Urinary bladder (tissue), 4 donors: ENCODE results near the gene CDRT4. TPM values are rescaled to one million over a fixed set of nuclear protein-coding genes. Genes with fewer than 3 reads are reported as not detected.
"Not testable (repeated sequence)": the region's sequence is repeated elsewhere in the genome, so short reads cannot be mapped to it uniquely, and the experiment has no call there.

Experiments
- DNase-seq: peaks from one replicate; pipeline ENCODE4 v3.0.0-alpha.2; 2015; ENCODE audit errors: extremely low spot score
- H3K27ac ChIP-seq: one replicate; pipeline ENCODE4 v1.5.1; 2013; ENCODE audit warnings: low read depth, mild to moderate bottlenecking, moderate library complexity
- H3K36me3 ChIP-seq: one replicate; pipeline ENCODE4 v1.6.1; 2013; ENCODE audit warnings: mild to moderate bottlenecking, moderate library complexity; ENCODE audit not compliant: insufficient read depth
- H3K4me1 ChIP-seq: one replicate; pipeline ENCODE4 v1.6.1; 2013; ENCODE audit warnings: mild to moderate bottlenecking, moderate library complexity; ENCODE audit not compliant: insufficient read depth
- H3K4me3 ChIP-seq: one replicate; pipeline ENCODE4 v1.5.1; 2013; ENCODE audit warnings: low read depth, low read length
- WGBS: extraction: QIAGEN DNeasy Blood & Tissue Kit; methylation state at CpG from one replicate; pipeline ENCODE4 v1.1.7; 2013; 5-methylcytosine and 5-hydroxymethylcytosine counted together
- polyA plus RNA-seq: library from polyadenylated mRNA; stranded (reverse); fragments of 200-250 nt; gene quantifications from one replicate; pipeline ENCODE4 v1.2.3, GENCODE V29; 2013
- total RNA-seq: library from RNA; depleted of rRNA; stranded (reverse); fragments of >200 nt; gene quantifications from one replicate; pipeline ENCODE4 v1.2.3, GENCODE V29; 2014
- donor health status: healthy with polysubstance abuse.
- donor health status: healthy.

Gene CDRT4
- total RNA-seq = 14.4 TPM
- 1.9 TPM for polyA plus RNA-seq

DNA sequence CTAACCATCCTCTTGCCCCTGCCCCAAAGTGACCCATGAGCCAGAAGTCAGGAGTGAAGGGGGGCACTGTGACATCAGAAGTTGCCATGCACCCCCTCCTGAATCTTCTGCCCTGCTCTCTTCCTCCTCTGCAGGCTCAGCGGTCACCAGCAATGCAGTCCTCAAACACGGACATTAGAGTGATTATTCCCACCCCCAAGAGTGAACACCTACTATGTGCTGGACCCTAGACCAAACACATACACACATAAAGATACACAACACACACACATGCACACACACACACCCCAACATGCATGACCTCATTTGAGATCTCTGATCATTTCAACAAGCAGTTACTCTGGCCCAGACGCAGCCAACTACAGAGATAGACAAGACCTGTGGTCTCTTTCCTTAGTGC lies at the start of gene CDRT4:
Gene CDRT4, minus strand, starts transcription at position 30 of the 400 bp plus-strand sequence. CDS start 27,383 bp downstream, outside the sequence.
- H3K4me1 ChIP-seq = no peaks in the 10 kb centered on the region
- WGBS = 89% methylated on average over 3 of the region's 3 CpGs
- H3K27ac ChIP-seq = no peak within 1 kb of the TSS
- DNase-seq = no peak
- no peak within 1 kb of the TSS for H3K4me3 ChIP-seq
- H3K36me3 ChIP-seq = no peaks in the 10 kb centered on the region

DNA sequence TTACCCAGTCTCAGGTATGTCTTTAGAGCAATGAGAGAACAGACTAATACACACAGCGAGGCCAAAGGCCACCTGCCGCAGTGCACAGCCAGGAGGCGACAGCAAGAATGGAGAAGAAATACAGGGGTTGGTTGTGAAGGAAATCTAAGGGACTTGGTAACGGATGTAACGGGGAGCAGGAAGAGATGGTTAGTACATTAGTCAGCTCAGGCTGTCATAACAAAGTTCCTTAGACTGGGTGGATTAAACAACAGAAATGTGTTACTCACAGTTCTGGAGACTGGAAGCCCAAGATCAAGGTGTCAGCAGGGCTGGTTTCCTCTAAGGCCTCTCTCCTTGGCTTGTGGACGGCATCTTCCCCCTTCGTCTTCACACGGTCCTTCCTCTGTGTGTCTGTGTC lies 48.7 kb upstream of the CDRT4 start:
- H3K36me3 ChIP-seq = no peaks in the 10 kb centered on the region
- H3K27ac ChIP-seq = no peak overlapping the region
- WGBS = 98% methylated on average over 8 of the region's 8 CpGs
- no peaks in the 10 kb centered on the region for H3K4me1 ChIP-seq
- no peak for DNase-seq
- H3K4me3 ChIP-seq = no peak overlapping the region

GRCh38 chr17:15514469-15514868 lies 47.0 kb upstream of the CDRT4 start:
- WGBS = 45% methylated on average over 2 of the region's 2 CpGs
- Histone ChIP-seq H3K36me3 (no peaks in the 10 kb centered on the region), H3K27ac (no peak overlapping the region), H3K4me3 (no peak overlapping the region), H3K4me1 (no peaks in the 10 kb centered on the region)
- DNase-seq = no peak

DNA sequence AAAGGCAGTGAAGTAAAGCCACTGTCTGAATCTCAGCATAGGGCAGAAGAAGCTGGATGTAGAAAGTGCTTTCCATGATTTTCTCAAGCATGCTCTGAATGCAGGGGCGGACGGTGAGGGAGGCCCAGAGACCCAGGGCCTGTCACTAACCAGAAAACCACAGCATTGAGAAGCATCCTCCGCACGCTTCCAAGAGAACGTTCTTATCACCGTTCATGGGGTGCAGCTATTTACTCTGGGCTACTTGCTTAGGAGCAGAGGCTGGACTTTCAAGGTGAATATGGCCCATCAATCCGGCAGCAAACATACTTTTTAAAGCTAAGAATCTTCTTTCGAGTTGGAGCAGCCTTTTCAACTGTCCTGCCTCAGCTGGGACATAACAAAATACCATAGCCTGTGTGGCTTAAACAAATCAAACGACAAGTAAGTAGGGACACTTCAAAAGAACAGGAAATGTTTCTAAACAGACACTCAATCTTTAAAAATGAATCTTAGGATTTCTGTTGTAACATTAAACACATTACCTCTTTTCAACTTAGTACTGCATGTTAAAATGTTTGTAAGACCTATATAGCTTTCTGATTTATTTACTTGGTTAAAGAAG lies 46.5 kb upstream of the CDRT4 start:
- Histone ChIP-seq H3K27ac (no peak overlapping the region), H3K36me3 (no peaks in the 10 kb centered on the region), H3K4me3 (no peak overlapping the region), H3K4me1 (no peaks in the 10 kb centered on the region)
- DNase-seq = no peak
- 49% methylated on average over 9 of the region's 9 CpGs for WGBS

DNA sequence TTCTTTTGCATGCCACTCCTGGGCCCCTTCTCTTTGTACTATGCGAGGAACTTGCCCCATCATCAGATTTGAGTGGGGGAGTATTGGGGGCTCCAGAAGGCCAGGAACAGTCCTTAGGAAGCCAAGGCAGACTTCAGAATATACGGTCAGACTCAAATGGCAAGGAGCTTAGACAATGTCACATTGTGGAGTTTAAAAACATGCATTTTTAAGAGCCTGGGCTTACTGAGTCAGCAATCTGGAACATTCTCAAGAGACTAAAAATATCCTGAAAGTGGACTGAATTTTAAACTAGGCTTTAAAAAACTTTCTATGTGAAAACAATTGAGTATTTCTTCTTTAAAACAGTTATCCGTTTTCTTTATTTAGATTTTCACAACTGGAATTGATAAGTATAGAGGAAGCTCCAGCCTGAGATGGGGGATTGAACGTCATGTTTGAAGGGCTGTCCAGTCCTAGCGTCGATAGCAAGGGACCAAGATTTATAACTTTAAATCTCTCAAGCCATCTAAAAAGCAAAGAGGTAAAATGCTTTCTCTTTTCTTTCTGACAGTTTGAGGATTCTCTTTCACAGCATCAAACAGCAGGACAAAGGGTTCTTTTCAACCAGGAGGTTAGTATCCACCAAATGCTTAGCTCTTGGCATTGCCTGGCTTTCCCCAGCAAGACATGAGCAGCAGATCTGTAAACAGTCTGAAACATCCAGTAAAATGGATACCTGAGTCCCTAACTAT lies 45.8 kb upstream of the CDRT4 start:
- H3K36me3 ChIP-seq = no peaks in the 10 kb centered on the region
- no peak for DNase-seq
- peak overlapping the region; percentile 27 for H3K27ac ChIP-seq
- no peaks in the 10 kb centered on the region for H3K4me1 ChIP-seq
- WGBS = 37% methylated on average over 6 of the region's 6 CpGs
- H3K4me3 ChIP-seq = no peak overlapping the region

GRCh38 chr17:15512071-15512709 lies 44.8 kb upstream of the CDRT4 start:
- Histone ChIP-seq H3K4me3 (no peak overlapping the region), H3K27ac (no peak overlapping the region), H3K36me3 (no peaks in the 10 kb centered on the region), H3K4me1 (no peaks in the 10 kb centered on the region)
- WGBS = 90% methylated on average over 4 of the region's 4 CpGs
- no peak for DNase-seq

GRCh38 chr17:15511142-15511541 lies 43.7 kb upstream of the CDRT4 start:
- Histone ChIP-seq H3K36me3 (no peaks in the 10 kb centered on the region), H3K4me1 (no peaks in the 10 kb centered on the region), H3K4me3 (no peak overlapping the region), H3K27ac (no peak overlapping the region)
- 83% methylated on average over 2 of the region's 2 CpGs for WGBS
- DNase-seq = no peak

GRCh38 chr17:15510361-15510760 lies 42.9 kb upstream of the CDRT4 start:
- 42% methylated on average over 3 of the region's 3 CpGs for WGBS
- Histone ChIP-seq H3K27ac (no peak overlapping the region), H3K4me3 (no peak overlapping the region), H3K4me1 (no peaks in the 10 kb centered on the region), H3K36me3 (no peaks in the 10 kb centered on the region)
- DNase-seq = no peak

- Histone ChIP-seq H3K36me3 (no peaks in the 10 kb centered on the region), H3K4me3 (no peak overlapping the region), H3K4me1 (no peaks in the 10 kb centered on the region), H3K27ac (no peak overlapping the region)
- DNase-seq = no peak
- WGBS = 92% methylated on average over 5 of the region's 5 CpGs
These were observed 41.7 kb upstream of the CDRT4 start for GRCh38 chr17:15509095-15509494.

GRCh38 chr17:15508466-15508865 lies 41.0 kb upstream of the CDRT4 start:
- Histone ChIP-seq H3K4me1 (no peaks in the 10 kb centered on the region), H3K36me3 (no peaks in the 10 kb centered on the region), H3K4me3 (no peak overlapping the region), H3K27ac (no peak overlapping the region)
- WGBS = 72% methylated on average over 7 of the region's 7 CpGs
- no peak for DNase-seq

GRCh38 chr17:15507896-15508295 lies 40.5 kb upstream of the CDRT4 start:
- H3K4me3 ChIP-seq = no peak overlapping the region
- WGBS = 96% methylated on average over 3 of the region's 3 CpGs
- H3K36me3 ChIP-seq = no peaks in the 10 kb centered on the region
- H3K27ac ChIP-seq = no peak overlapping the region
- no peak for DNase-seq
- H3K4me1 ChIP-seq = no peaks in the 10 kb centered on the region

DNA sequence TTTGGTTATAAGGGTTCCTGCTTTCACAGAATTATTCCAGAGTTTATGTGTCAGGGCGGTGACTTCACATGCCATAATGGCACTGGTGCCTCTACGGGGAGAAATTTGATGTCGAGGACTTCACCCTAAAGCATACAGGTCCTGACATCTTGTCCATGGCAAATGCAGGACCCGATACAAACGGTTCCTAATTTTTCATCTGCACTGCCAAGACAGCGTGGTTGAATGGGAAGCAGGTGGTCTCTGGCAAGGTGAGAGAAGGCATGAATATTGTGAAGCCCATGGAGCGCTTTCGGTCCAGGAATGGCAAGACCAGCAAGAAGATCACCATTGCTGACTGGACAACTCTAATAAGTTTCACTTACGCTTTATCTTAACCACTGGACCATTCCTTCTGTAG lies 39.6 kb upstream of the CDRT4 start:
- Histone ChIP-seq H3K36me3 (no peaks in the 10 kb centered on the region), H3K4me1 (no peaks in the 10 kb centered on the region), H3K27ac (no peak overlapping the region), H3K4me3 (no peak overlapping the region)
- no peak for DNase-seq
- WGBS = 97% methylated on average over 9 of the region's 9 CpGs

GRCh38 chr17:15505708-15506107 lies 38.3 kb upstream of the CDRT4 start:
- H3K36me3 ChIP-seq = not testable (repeated sequence)
- WGBS = 96% methylated on average over 32 of the region's 32 CpGs

DNA sequence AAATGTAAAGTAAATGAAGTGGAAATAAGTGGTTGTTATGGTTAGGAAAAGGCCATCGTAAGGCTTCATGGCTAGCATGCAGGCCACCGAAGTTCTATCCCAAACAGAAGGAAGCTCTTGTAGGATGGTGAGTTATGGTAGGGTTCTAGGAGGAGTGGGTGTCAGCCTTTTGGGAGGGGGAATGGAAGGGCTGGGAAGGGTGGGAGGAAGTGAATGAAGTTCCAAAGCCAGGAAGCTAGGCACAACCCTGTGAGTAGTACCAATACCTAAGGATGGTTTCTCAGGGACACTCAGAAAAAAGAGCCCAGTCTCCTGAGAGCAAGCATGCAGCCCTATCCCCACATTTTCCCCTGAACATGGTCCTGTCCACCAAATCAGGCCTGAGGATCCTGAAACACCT lies 36.3 kb upstream of the CDRT4 start:
- Histone ChIP-seq H3K4me3 (no peak overlapping the region), H3K36me3 (no peaks in the 10 kb centered on the region), H3K27ac (no peak overlapping the region), H3K4me1 (no peaks in the 10 kb centered on the region)
- no peak for DNase-seq
- WGBS = 87% methylated on average over 2 of the region's 2 CpGs

More at GRCh38 chr17:15505708-15506107, 38.3 kb upstream of the CDRT4 start:
- not testable (repeated sequence) for H3K27ac ChIP-seq, H3K4me3 ChIP-seq, H3K4me1 ChIP-seq, DNase-seq
